Activated naive CD4-positive, alpha-beta T cell treated with anti-CD3 and anti-CD28 coated beads, Interleukin-2, amount 10 ng/mL, durations not matched to agents 7 days and 5 days (primary cell): ENCODE data around the gene KRT81.
"Not testable (repeated sequence)": the region's sequence is repeated elsewhere in the genome, so short reads cannot be mapped to it uniquely, and the experiment has no call there.

Experiments
- CTCF ChIA-PET: fragments of 350-600 bp; sonication (Branson Sonifier 250); formaldehyde crosslinking; loops from one replicate; lab custom pipeline; 2021; ENCODE audit warnings: antibody characterized with exemption; lab: Charles Lee
- DNase-seq: peaks from one replicate; pipeline ENCODE4 v3.0.0-alpha.2; 2020
- H3K27ac Mint-ChIP-seq: one replicate; pipeline ENCODE4 v1.8.0; 2021; ENCODE audit warnings: mild to moderate bottlenecking, moderate library complexity, mixed read lengths
- H3K27me3 Mint-ChIP-seq: one replicate; pipeline ENCODE4 v1.8.0; 2021; ENCODE audit warnings: mild to moderate bottlenecking, mixed read lengths
- H3K36me3 Mint-ChIP-seq: one replicate; pipeline ENCODE4 v1.8.0; 2021; ENCODE audit warnings: mixed read lengths
- H3K4me1 Mint-ChIP-seq: one replicate; pipeline ENCODE4 v1.8.0; 2021; ENCODE audit warnings: mixed read lengths
- H3K4me3 Mint-ChIP-seq: one replicate; pipeline ENCODE4 v1.8.0; 2021; ENCODE audit warnings: mild to moderate bottlenecking, moderate library complexity, mixed read lengths
- H3K9me3 Mint-ChIP-seq: one replicate; pipeline ENCODE4 v1.8.0; 2021; ENCODE audit warnings: mixed read lengths

Gene KRT81

GRCh38 chr12:52298677-52299190, 7.4 kb upstream of the KRT81 start:
- Mint-ChIP-seq H3K9me3 (no peaks in the 10 kb centered on the region), H3K4me1 (peaks cover 4% of the 10 kb centered on the region), H3K27me3 (peaks cover 41% of the 10 kb centered on the region), H3K36me3 (no peaks in the 10 kb centered on the region), H3K27ac (no peak overlapping the region), H3K4me3 (no peak overlapping the region)
- DNase-seq: no peak
- CTCF ChIA-PET: interaction anchor here (1.0 kb wide), 1 partner anchor 19 kb away, joined by 3 read pairs; no protein-coding TSS in a partner anchor

- peaks cover 50% of the 10 kb centered on the region for H3K27me3 Mint-ChIP-seq
- H3K36me3 Mint-ChIP-seq: no peaks in the 10 kb centered on the region
- peak; percentile 2 for DNase-seq
- no peaks in the 10 kb centered on the region for H3K9me3 Mint-ChIP-seq
- H3K4me3 Mint-ChIP-seq: no peak overlapping the region
- H3K4me1 Mint-ChIP-seq: peaks cover 4% of the 10 kb centered on the region
- CTCF ChIA-PET: interaction anchor here (1.1 kb wide), 1 partner anchor 177 kb away, joined by 3 read pairs; no protein-coding TSS in a partner anchor
- H3K27ac Mint-ChIP-seq: no peak overlapping the region
These were observed 5.4 kb upstream of the KRT81 start for GRCh38 chr12:52296572-52297215.

GRCh38 chr12:52295663-52296062, 4.3 kb upstream of the KRT81 start:
- no peaks in the 10 kb centered on the region for H3K9me3 Mint-ChIP-seq
- H3K27me3 Mint-ChIP-seq: peaks cover 46% of the 10 kb centered on the region
- no peak overlapping the region for H3K27ac Mint-ChIP-seq
- H3K4me1 Mint-ChIP-seq: peaks cover 4% of the 10 kb centered on the region
- H3K36me3 Mint-ChIP-seq: no peaks in the 10 kb centered on the region
- CTCF ChIA-PET: interaction anchor here (1.1 to 2.2 kb wide), 5 partner anchors 12 to 176 kb away, joined by 3 to 7 read pairs (median 3); no protein-coding TSS in a partner anchor
- H3K4me3 Mint-ChIP-seq: no peak overlapping the region
- no peak for DNase-seq

GRCh38 chr12:52294803-52295202, 3.5 kb upstream of the KRT81 start:
- CTCF ChIA-PET: interaction anchor here (0.6 to 2.2 kb wide), 6 partner anchors 13 to 81 kb away, joined by 3 to 9 read pairs (median 4); no protein-coding TSS in a partner anchor
- Mint-ChIP-seq H3K27ac (no peak overlapping the region), H3K4me3 (no peak overlapping the region), H3K4me1 (peaks cover 4% of the 10 kb centered on the region), H3K36me3 (no peaks in the 10 kb centered on the region), H3K27me3 (peaks cover 45% of the 10 kb centered on the region), H3K9me3 (no peaks in the 10 kb centered on the region)
- DNase-seq: no peak

GRCh38 chr12:52293926-52294325, 2.6 kb upstream of the KRT81 start:
- Mint-ChIP-seq H3K27ac (no peak overlapping the region), H3K4me3 (no peak overlapping the region)
- CTCF ChIA-PET: interaction anchor here (1.2 to 2.2 kb wide), 6 partner anchors 14 to 80 kb away, joined by 3 to 9 read pairs (median 4); no protein-coding TSS in a partner anchor

GRCh38 chr12:52290483-52291134, 725 bp downstream of the KRT81 start:
- CTCF ChIA-PET, H3K9me3 Mint-ChIP-seq, DNase-seq, H3K4me3 Mint-ChIP-seq, H3K36me3 Mint-ChIP-seq, H3K27ac Mint-ChIP-seq: not testable (repeated sequence)
- H3K27me3 Mint-ChIP-seq: peaks cover 35% of the 10 kb centered on the region
- peaks cover 14% of the 10 kb centered on the region for H3K4me1 Mint-ChIP-seq

More at GRCh38 chr12:52293926-52294325, 2.6 kb upstream of the KRT81 start:
- Mint-ChIP-seq H3K9me3 (no peaks in the 10 kb centered on the region), H3K4me1 (peaks cover 4% of the 10 kb centered on the region), H3K27me3 (peaks cover 42% of the 10 kb centered on the region), H3K36me3 (no peaks in the 10 kb centered on the region)
- DNase-seq: peak; percentile 6

GRCh38 chr12:52287816-52288805, 3.2 kb downstream of the KRT81 start:
- H3K4me3 Mint-ChIP-seq: not testable (repeated sequence)
- CTCF ChIA-PET: interaction anchor here (1.8 kb wide), 1 partner anchor 10 kb away, joined by 9 read pairs; no protein-coding TSS in a partner anchor
- peak overlapping the region; percentile 33 for H3K27ac Mint-ChIP-seq

GRCh38 chr12:52286857-52287785, 4.2 kb downstream of the KRT81 start:
- H3K27ac Mint-ChIP-seq: peak overlapping the region; percentile 33

More at GRCh38 chr12:52287816-52288805, 3.2 kb downstream of the KRT81 start:
- not testable (repeated sequence) for H3K36me3 Mint-ChIP-seq, H3K9me3 Mint-ChIP-seq
- peaks cover 13% of the 10 kb centered on the region for H3K4me1 Mint-ChIP-seq
- peak; percentile 19 for DNase-seq
- H3K27me3 Mint-ChIP-seq: peaks cover 31% of the 10 kb centered on the region

GRCh38 chr12:52285851-52286530, 5.3 kb downstream of the KRT81 start:
- Mint-ChIP-seq H3K4me1 (peaks cover 13% of the 10 kb centered on the region), H3K36me3 (no peaks in the 10 kb centered on the region), H3K27ac (no peak overlapping the region), H3K27me3 (peaks cover 35% of the 10 kb centered on the region), H3K4me3 (no peak overlapping the region), H3K9me3 (no peaks in the 10 kb centered on the region)
- no peak for DNase-seq
- CTCF ChIA-PET: interaction anchor here (0.7 to 1.8 kb wide), 5 partner anchors 8 to 129 kb away, joined by 3 to 9 read pairs (median 4); no protein-coding TSS in a partner anchor

More at GRCh38 chr12:52286857-52287785, 4.2 kb downstream of the KRT81 start:
- not testable (repeated sequence) for H3K36me3 Mint-ChIP-seq, H3K4me3 Mint-ChIP-seq, H3K9me3 Mint-ChIP-seq
- DNase-seq: peak; percentile 20
- Mint-ChIP-seq H3K4me1 (peaks cover 13% of the 10 kb centered on the region), H3K27me3 (peaks cover 37% of the 10 kb centered on the region)
- CTCF ChIA-PET: interaction anchor here (0.7 to 1.8 kb wide), 4 partner anchors 9 to 88 kb away, joined by 3 to 9 read pairs (median 4); no protein-coding TSS in a partner anchor

- Mint-ChIP-seq H3K36me3 (no peaks in the 10 kb centered on the region), H3K27ac (no peak overlapping the region), H3K4me1 (peaks cover 13% of the 10 kb centered on the region), H3K4me3 (no peak overlapping the region), H3K27me3 (peaks cover 42% of the 10 kb centered on the region), H3K9me3 (no peaks in the 10 kb centered on the region)
- CTCF ChIA-PET: interaction anchor here (1.7 to 2.2 kb wide), 2 partner anchors 72 to 128 kb away, joined by 4 to 8 read pairs; no protein-coding TSS in a partner anchor
- DNase-seq: no peak
These were observed 6.1 kb downstream of the KRT81 start for GRCh38 chr12:52285172-52285745.

GRCh38 chr12:52284562-52285171, 6.7 kb downstream of the KRT81 start:
- H3K36me3 Mint-ChIP-seq: no peaks in the 10 kb centered on the region
- no peak overlapping the region for H3K4me3 Mint-ChIP-seq
- H3K27me3 Mint-ChIP-seq: peaks cover 48% of the 10 kb centered on the region
- H3K27ac Mint-ChIP-seq: no peak overlapping the region
- CTCF ChIA-PET: interaction anchor here (1.2 to 2.2 kb wide), 4 partner anchors 63 to 586 kb away, joined by 3 to 8 read pairs (median 6); no protein-coding TSS in a partner anchor
- DNase-seq: peak; percentile 16
- peaks cover 13% of the 10 kb centered on the region for H3K4me1 Mint-ChIP-seq
- H3K9me3 Mint-ChIP-seq: no peaks in the 10 kb centered on the region
